Measurements from ENCODE around the gene PARD3.
A peak's percentile ranks its signal among the peaks of the same experiment; 100 is the strongest.

PARD3 gene

GRCh38 chr10:34811126-34811967, 3.7 kb downstream of the PARD3 start:
- no peak for DNase-seq
- H3K27me3 ChIP-seq (replicated peaks in 2 of 5; ENCODE audit: control insufficient read depth in 4 of 5, insufficient read depth in 5 of 5, low read length in 4 of 5), result peaks cover 5 to 75% (median 45%) of the 10 kb centered on the region in 5 experiments
- no peak overlapping the region for H3K4me3 ChIP-seq (ENCODE audit: control insufficient read depth in 1 of 7, extremely low read depth in 1 of 7, insufficient read depth in 4 of 7, low read depth in 2 of 7, low read length in 6 of 7)
- ChIA-PET POLR2A (no interaction called here), CTCF (no interaction called here)
- H3K4me1 ChIP-seq (ENCODE audit: control extremely low read depth in 1 of 4, control insufficient read depth in 4 of 4, insufficient read depth in 4 of 4, low read length in 3 of 4), result peaks cover 0 to 21% (median 13%) of the 10 kb centered on the region in 4 experiments
- no peak overlapping the region for H3K27ac ChIP-seq (ENCODE audit: insufficient read depth in 1 of 2, low read depth in 1 of 2, low read length in 2 of 2, poor library complexity in 1 of 2, severe bottlenecking in 2 of 2)
- H3K9me3 ChIP-seq (ENCODE audit: control extremely low read depth in 1 of 5, control insufficient read depth in 4 of 5, insufficient read depth in 2 of 5, low read depth in 1 of 5, low read length in 4 of 5), result no peaks in the 10 kb centered on the region
- WGBS (ENCODE audit: insufficient coverage), result 95% methylated on average over 9 of the region's 17 CpGs
- no peaks in the 10 kb centered on the region for H3K36me3 ChIP-seq (ENCODE audit: control insufficient read depth in 4 of 4, insufficient read depth in 4 of 4, low read length in 3 of 4)

GRCh38 chr10:34809796-34810195, 5.3 kb downstream of the PARD3 start:
- 100% methylated on average over 3 of the region's 3 CpGs for WGBS (ENCODE audit: insufficient coverage)
- peak overlapping the region in 2 of 7 experiments; percentile 60 to 68 for H3K4me3 ChIP-seq (ENCODE audit: control insufficient read depth in 1 of 7, extremely low read depth in 1 of 7, insufficient read depth in 4 of 7, low read depth in 2 of 7, low read length in 6 of 7)
- H3K27me3 ChIP-seq (replicated peaks in 2 of 5; ENCODE audit: control insufficient read depth in 4 of 5, insufficient read depth in 5 of 5, low read length in 4 of 5), result peaks cover 5 to 65% (median 39%) of the 10 kb centered on the region in 5 experiments
- no peaks in the 10 kb centered on the region for H3K36me3 ChIP-seq (ENCODE audit: control insufficient read depth in 4 of 4, insufficient read depth in 4 of 4, low read length in 3 of 4)
- peaks cover 0 to 13% (median 7%) of the 10 kb centered on the region in 4 experiments for H3K4me1 ChIP-seq (ENCODE audit: control extremely low read depth in 1 of 4, control insufficient read depth in 4 of 4, insufficient read depth in 4 of 4, low read length in 3 of 4)
- no peaks in the 10 kb centered on the region for H3K9me3 ChIP-seq (ENCODE audit: control extremely low read depth in 1 of 5, control insufficient read depth in 4 of 5, insufficient read depth in 2 of 5, low read depth in 1 of 5, low read length in 4 of 5)
- CTCF ChIA-PET, result interaction anchor here (1.1 kb wide), 1 partner anchor 143 kb away, joined by 3 read pairs; no protein-coding TSS in a partner anchor
- POLR2A ChIA-PET, result no interaction called here
- no peak overlapping the region for H3K27ac ChIP-seq (ENCODE audit: insufficient read depth in 1 of 2, low read depth in 1 of 2, low read length in 2 of 2, poor library complexity in 1 of 2, severe bottlenecking in 2 of 2)
- no peak for DNase-seq

- Histone ChIP-seq H3K9me3 (ENCODE audit: control extremely low read depth in 1 of 5, control insufficient read depth in 4 of 5, insufficient read depth in 2 of 5, low read depth in 1 of 5, low read length in 4 of 5) (no peaks in the 10 kb centered on the region), H3K4me3 (ENCODE audit: control insufficient read depth in 1 of 7, extremely low read depth in 1 of 7, insufficient read depth in 4 of 7, low read depth in 2 of 7, low read length in 6 of 7) (peak overlapping the region in 5 of 7 experiments; percentile 40 to 68 (median 57)), H3K27ac (ENCODE audit: insufficient read depth in 1 of 2, low read depth in 1 of 2, low read length in 2 of 2, poor library complexity in 1 of 2, severe bottlenecking in 2 of 2) (no peak overlapping the region), H3K4me1 (ENCODE audit: control extremely low read depth in 1 of 4, control insufficient read depth in 4 of 4, insufficient read depth in 4 of 4, low read length in 3 of 4) (peaks cover 0 to 9% (median 4%) of the 10 kb centered on the region in 4 experiments), H3K27me3 (replicated peaks in 2 of 5; ENCODE audit: control insufficient read depth in 4 of 5, insufficient read depth in 5 of 5, low read length in 4 of 5) (peaks cover 5 to 61% (median 38%) of the 10 kb centered on the region in 5 experiments), H3K36me3 (ENCODE audit: control insufficient read depth in 4 of 4, insufficient read depth in 4 of 4, low read length in 3 of 4) (no peaks in the 10 kb centered on the region)
- ChIA-PET CTCF (interaction anchor here (0.5 to 1.1 kb wide), 3 partner anchors 16 to 285 kb away, joined by 3 read pairs; no protein-coding TSS in a partner anchor), POLR2A (no interaction called here)
- DNase-seq, result peak in 2 of 3 donors; percentile 38 to 48
- 42% methylated on average over 14 of the region's 19 CpGs for WGBS (ENCODE audit: insufficient coverage)
These were observed 6.0 kb downstream of the PARD3 start for GRCh38 chr10:34808801-34809745.

GRCh38 chr10:34808336-34808735, 6.8 kb downstream of the PARD3 start:
- WGBS (ENCODE audit: insufficient coverage), result 97% methylated on average over 3 of the region's 4 CpGs
- Histone ChIP-seq H3K9me3 (ENCODE audit: control extremely low read depth in 1 of 5, control insufficient read depth in 4 of 5, insufficient read depth in 2 of 5, low read depth in 1 of 5, low read length in 4 of 5) (no peaks in the 10 kb centered on the region), H3K4me1 (ENCODE audit: control extremely low read depth in 1 of 4, control insufficient read depth in 4 of 4, insufficient read depth in 4 of 4, low read length in 3 of 4) (peaks cover 0 to 4% (median 0%) of the 10 kb centered on the region in 4 experiments), H3K27me3 (replicated peaks in 2 of 5; ENCODE audit: control insufficient read depth in 4 of 5, insufficient read depth in 5 of 5, low read length in 4 of 5) (peaks cover 5 to 54% (median 31%) of the 10 kb centered on the region in 5 experiments), H3K36me3 (ENCODE audit: control insufficient read depth in 4 of 4, insufficient read depth in 4 of 4, low read length in 3 of 4) (no peaks in the 10 kb centered on the region), H3K27ac (ENCODE audit: insufficient read depth in 1 of 2, low read depth in 1 of 2, low read length in 2 of 2, poor library complexity in 1 of 2, severe bottlenecking in 2 of 2) (no peak overlapping the region), H3K4me3 (ENCODE audit: control insufficient read depth in 1 of 7, extremely low read depth in 1 of 7, insufficient read depth in 4 of 7, low read depth in 2 of 7, low read length in 6 of 7) (no peak overlapping the region)
- ChIA-PET CTCF (interaction anchor here (1.1 kb wide), 1 partner anchor 17 kb away, joined by 3 read pairs; no protein-coding TSS in a partner anchor), POLR2A (no interaction called here)
- no peak for DNase-seq

- H3K27me3 ChIP-seq (replicated peaks in 2 of 5; ENCODE audit: control insufficient read depth in 4 of 5, insufficient read depth in 5 of 5, low read length in 4 of 5), result peaks cover 0 to 18% (median 14%) of the 10 kb centered on the region in 5 experiments
- WGBS (ENCODE audit: insufficient coverage), result no CpG with 5 or more reads among the region's 1 CpG
- no peak overlapping the region for H3K27ac ChIP-seq (ENCODE audit: insufficient read depth in 1 of 2, low read depth in 1 of 2, low read length in 2 of 2, poor library complexity in 1 of 2, severe bottlenecking in 2 of 2)
- ChIA-PET POLR2A (no interaction called here), CTCF (no interaction called here)
- peaks cover 0 to 2% (median 0%) of the 10 kb centered on the region in 4 experiments for H3K4me1 ChIP-seq (ENCODE audit: control extremely low read depth in 1 of 4, control insufficient read depth in 4 of 4, insufficient read depth in 4 of 4, low read length in 3 of 4)
- H3K4me3 ChIP-seq (ENCODE audit: control insufficient read depth in 1 of 7, extremely low read depth in 1 of 7, insufficient read depth in 4 of 7, low read depth in 2 of 7, low read length in 6 of 7), result no peak overlapping the region
- no peak for DNase-seq
- peaks cover 0 to under 1% (median 0%) of the 10 kb centered on the region in 5 experiments for H3K9me3 ChIP-seq (ENCODE audit: control extremely low read depth in 1 of 5, control insufficient read depth in 4 of 5, insufficient read depth in 2 of 5, low read depth in 1 of 5, low read length in 4 of 5)
- no peaks in the 10 kb centered on the region for H3K36me3 ChIP-seq (ENCODE audit: control insufficient read depth in 4 of 4, insufficient read depth in 4 of 4, low read length in 3 of 4)
These were observed 10.8 kb downstream of the PARD3 start for GRCh38 chr10:34804306-34804705.

- Histone ChIP-seq H3K27ac (ENCODE audit: insufficient read depth in 1 of 2, low read depth in 1 of 2, low read length in 2 of 2, poor library complexity in 1 of 2, severe bottlenecking in 2 of 2) (no peak overlapping the region), H3K4me3 (ENCODE audit: control insufficient read depth in 1 of 7, extremely low read depth in 1 of 7, insufficient read depth in 4 of 7, low read depth in 2 of 7, low read length in 6 of 7) (no peak overlapping the region), H3K27me3 (replicated peaks in 2 of 5; ENCODE audit: control insufficient read depth in 4 of 5, insufficient read depth in 5 of 5, low read length in 4 of 5) (peaks cover 0 to 4% (median 4%) of the 10 kb centered on the region in 5 experiments), H3K36me3 (ENCODE audit: control insufficient read depth in 4 of 4, insufficient read depth in 4 of 4, low read length in 3 of 4) (no peaks in the 10 kb centered on the region), H3K9me3 (ENCODE audit: control extremely low read depth in 1 of 5, control insufficient read depth in 4 of 5, insufficient read depth in 2 of 5, low read depth in 1 of 5, low read length in 4 of 5) (peaks cover 0 to 2% (median 0%) of the 10 kb centered on the region in 5 experiments), H3K4me1 (ENCODE audit: control extremely low read depth in 1 of 4, control insufficient read depth in 4 of 4, insufficient read depth in 4 of 4, low read length in 3 of 4) (no peaks in the 10 kb centered on the region)
- DNase-seq, result no peak
- 75% methylated on average over 4 of the region's 5 CpGs for WGBS (ENCODE audit: insufficient coverage)
- ChIA-PET CTCF (interaction anchor here (0.6 kb wide), 1 partner anchor 13 kb away, joined by 3 read pairs; no protein-coding TSS in a partner anchor), POLR2A (no interaction called here)
These were observed 12.4 kb downstream of the PARD3 start for GRCh38 chr10:34802692-34803091.
